ENCODE data around the gene CWC25. TPM values are rescaled to one million over a fixed set of nuclear protein-coding genes. Genes with fewer than 3 reads are reported as not detected.
A peak's percentile ranks its signal among the peaks of the same experiment; 100 is the strongest.

The CWC25 gene
- total and polyA plus RNA-seq, 9 of the 15 experiments (the other 6 are each of a cell fraction or from before 2014, with no cell fraction given): 16.5 to 27.4 (median 23.0) TPM

GRCh38 chr17:38853292-38854219, 28.4 kb upstream of the CWC25 start, which contains the start of gene RPL23 (continued):
- TF ChIP-seq MLLT1 (IDR thresholded peaks at IDR 0.05): no peak; a peak in 1 of 4 replicates
- no peak for TF ChIP-seq CGGBP1 (CRISPR knock-in tag; IDR thresholded peaks at IDR 0.05)
- TF ChIP-seq ZNF217 (CRISPR knock-in tag; IDR thresholded peaks at IDR 0.05): no peak
- 0 out of 2 replicates have a peak, but pooled peaks have one; percentile 36 for TF ChIP-seq HEY1 (CRISPR knock-in tag; IDR thresholded peaks at IDR 0.05; ENCODE audit: borderline replicate concordance)
- peak; percentile 98 for TF ChIP-seq ZZZ3 (IDR thresholded peaks at IDR 0.05)
- peak; percentile 96 for TF ChIP-seq SPI1 (IDR thresholded peaks at IDR 0.05; ENCODE audit: borderline replicate concordance, low read depth, low read length)
- TF ChIP-seq, protein P1, sequence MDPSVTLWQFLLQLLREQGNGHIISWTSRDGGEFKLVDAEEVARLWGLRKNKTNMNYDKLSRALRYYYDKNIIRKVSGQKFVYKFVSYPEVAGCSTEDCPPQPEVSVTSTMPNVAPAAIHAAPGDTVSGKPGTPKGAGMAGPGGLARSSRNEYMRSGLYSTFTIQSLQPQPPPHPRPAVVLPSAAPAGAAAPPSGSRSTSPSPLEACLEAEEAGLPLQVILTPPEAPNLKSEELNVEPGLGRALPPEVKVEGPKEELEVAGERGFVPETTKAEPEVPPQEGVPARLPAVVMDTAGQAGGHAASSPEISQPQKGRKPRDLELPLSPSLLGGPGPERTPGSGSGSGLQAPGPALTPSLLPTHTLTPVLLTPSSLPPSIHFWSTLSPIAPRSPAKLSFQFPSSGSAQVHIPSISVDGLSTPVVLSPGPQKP (CRISPR knock-in tag; IDR thresholded peaks at IDR 0.05): no peak
- no peak for TF ChIP-seq ZSCAN29 (IDR thresholded peaks at IDR 0.05)
- no peak for TF ChIP-seq MBD1 (CRISPR knock-in tag; IDR thresholded peaks at IDR 0.05)
- no peak for TF ChIP-seq FOXJ2 (tag; IDR thresholded peaks at IDR 0.05)
- TF ChIP-seq, protein P2, sequence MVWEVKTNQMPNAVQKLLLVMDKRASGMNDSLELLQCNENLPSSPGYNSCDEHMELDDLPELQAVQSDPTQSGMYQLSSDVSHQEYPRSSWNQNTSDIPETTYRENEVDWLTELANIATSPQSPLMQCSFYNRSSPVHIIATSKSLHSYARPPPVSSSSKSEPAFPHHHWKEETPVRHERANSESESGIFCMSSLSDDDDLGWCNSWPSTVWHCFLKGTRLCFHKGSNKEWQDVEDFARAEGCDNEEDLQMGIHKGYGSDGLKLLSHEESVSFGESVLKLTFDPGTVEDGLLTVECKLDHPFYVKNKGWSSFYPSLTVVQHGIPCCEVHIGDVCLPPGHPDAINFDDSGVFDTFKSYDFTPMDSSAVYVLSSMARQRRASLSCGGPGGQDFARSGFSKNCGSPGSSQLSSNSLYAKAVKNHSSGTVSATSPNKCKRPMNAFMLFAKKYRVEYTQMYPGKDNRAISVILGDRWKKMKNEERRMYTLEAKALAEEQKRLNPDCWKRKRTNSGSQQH (CRISPR knock-in tag; IDR thresholded peaks at IDR 0.05): peak; percentile 78
- TF ChIP-seq PRDM10 (IDR thresholded peaks at IDR 0.05; ENCODE audit: partially characterized antibody): no peak
- TF ChIP-seq, protein P3, sequence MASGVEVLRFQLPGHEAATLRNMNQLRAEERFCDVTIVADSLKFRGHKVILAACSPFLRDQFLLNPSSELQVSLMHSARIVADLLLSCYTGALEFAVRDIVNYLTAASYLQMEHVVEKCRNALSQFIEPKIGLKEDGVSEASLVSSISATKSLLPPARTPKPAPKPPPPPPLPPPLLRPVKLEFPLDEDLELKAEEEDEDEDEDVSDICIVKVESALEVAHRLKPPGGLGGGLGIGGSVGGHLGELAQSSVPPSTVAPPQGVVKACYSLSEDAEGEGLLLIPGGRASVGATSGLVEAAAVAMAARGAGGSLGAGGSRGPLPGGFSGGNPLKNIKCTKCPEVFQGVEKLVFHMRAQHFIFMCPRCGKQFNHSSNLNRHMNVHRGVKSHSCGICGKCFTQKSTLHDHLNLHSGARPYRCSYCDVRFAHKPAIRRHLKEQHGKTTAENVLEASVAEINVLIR (CRISPR knock-in tag; IDR thresholded peaks at IDR 0.05): peak; percentile 93
- peak; percentile 97 for TF ChIP-seq TAF1 (IDR thresholded peaks at IDR 0.05; ENCODE audit: control insufficient read depth, extremely low read depth, insufficient read depth, low read length, severe bottlenecking)

Measured in K562 (cell line).